GM23248 (cell line): Measurements from ENCODE around the gene DPPA5.

Experiments
- EZH2 ChIP-seq: fragments of 200-600 bp; sonication (generic); IDR thresholded peaks from 2 replicates; pipeline ENCODE4 v1.6.1; 2018; ENCODE audit warnings: antibody characterized with exemption, mild to moderate bottlenecking; ENCODE audit not compliant: insufficient read depth, poor library complexity, severe bottlenecking
- EZH2phosphoT487 ChIP-seq: fragments of 200-600 bp; sonication (generic); IDR thresholded peaks from 2 replicates; pipeline ENCODE4 v1.6.1; 2018; ENCODE audit warnings: antibody characterized with exemption, moderate library complexity, mild to moderate bottlenecking, low read depth; ENCODE audit not compliant: insufficient read depth

DNA sequence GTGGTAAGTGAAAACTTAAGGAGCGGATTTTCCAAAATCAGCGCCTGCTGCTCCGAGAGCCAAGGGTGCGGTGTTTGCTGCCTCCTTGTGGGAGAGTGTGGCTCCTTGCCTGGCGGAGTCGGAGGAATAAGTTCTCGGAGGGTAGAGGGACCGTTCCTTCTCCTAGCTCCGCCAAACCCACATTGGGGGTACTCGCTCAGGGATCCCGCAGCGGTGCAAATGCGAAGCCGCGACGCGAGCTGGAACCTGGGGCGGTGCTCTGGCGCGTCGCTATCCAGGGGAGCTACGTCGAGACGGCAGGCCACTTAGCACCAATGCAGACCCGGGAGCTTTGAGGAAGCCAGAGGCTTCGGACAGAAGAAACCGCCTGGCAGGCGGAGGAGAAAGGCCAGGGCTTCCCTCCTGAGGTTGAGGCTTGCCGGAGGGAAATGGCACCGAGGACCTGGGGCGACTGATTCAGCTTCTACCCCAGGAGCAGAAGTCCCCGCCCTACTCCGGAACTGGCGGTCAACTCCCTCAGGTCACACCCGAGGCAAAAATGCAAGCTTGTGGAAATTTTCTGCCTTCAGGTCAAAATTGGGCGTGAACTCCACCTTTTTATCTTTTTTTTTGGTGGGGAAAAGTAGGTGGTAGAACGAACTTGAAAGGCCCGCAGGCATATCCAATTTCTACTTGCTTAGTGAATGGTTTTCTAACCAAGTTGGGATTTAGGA, 34.9 kb upstream of the DPPA5 start:
- TF ChIP-seq EZH2phosphoT487 (no peak), EZH2 (no peak)
